Endothelial cell of umbilical vein (primary cell): Measurements from ENCODE around the gene RNF10.

Experiments used
- CTCF ChIP-seq, 2 donors: IDR thresholded peaks; 1 replicate in 1 of 2; 2 replicates in 1 of 2; pipeline ENCODE4 v1.5.1; 2011; ENCODE audit warnings: low read length in 2 of 2, mild to moderate bottlenecking in 2 of 2, moderate library complexity in 2 of 2, control low read depth in 1 of 2, inconsistent platforms in 1 of 2, low read depth in 1 of 2; ENCODE audit not compliant: insufficient read depth in 1 of 2; ENCODE audit errors: extremely low read depth in 1 of 2
- EZH2 ChIP-seq: IDR thresholded peaks from 2 replicates; pipeline ENCODE4 v1.6.1; 2012; ENCODE audit warnings: borderline replicate concordance, low read depth, mild to moderate bottlenecking, moderate library complexity, low read length, inconsistent platforms; ENCODE audit not compliant: severe bottlenecking
- MAX ChIP-seq: IDR thresholded peaks from 2 replicates; pipeline ENCODE4 v1.6.1; 2011; ENCODE audit not compliant: insufficient read depth, insufficient read length
- MYC ChIP-seq: IDR thresholded peaks from one replicate; pipeline ENCODE4 v1.6.1; 2011; ENCODE audit warnings: mild to moderate bottlenecking, low read depth, low read length
- POLR2A ChIP-seq: IDR thresholded peaks from 2 replicates; pipeline ENCODE4 v1.6.1; 2012; ENCODE audit warnings: low read depth, mild to moderate bottlenecking, control low read depth, low read length
- POLR2AphosphoS5 ChIP-seq: IDR thresholded peaks from 2 replicates; pipeline ENCODE4 v1.6.1; 2012; ENCODE audit warnings: low read depth, mild to moderate bottlenecking, control low read depth, low read length, moderate library complexity; ENCODE audit not compliant: insufficient read depth

- no peak for TF ChIP-seq CTCF (IDR thresholded peaks at IDR 0.05; ENCODE audit: extremely low read depth in 1 of 2, insufficient read depth in 1 of 2, low read depth in 1 of 2, low read length in 2 of 2)
- no peak for TF ChIP-seq EZH2
- no peak for TF ChIP-seq POLR2A
- no peak for TF ChIP-seq POLR2AphosphoS5
- no peak for TF ChIP-seq MYC
- no peak for TF ChIP-seq MAX
Observed at GRCh38 chr12:120532701-120533238, 1.4 kb upstream of the RNF10 start.
